Natural killer cell (primary cell): Measurements from ENCODE around the gene AFAP1. TPM values are rescaled to one million over a fixed set of nuclear protein-coding genes. Genes with fewer than 3 reads are reported as not detected.

Source experiments
- ATAC-seq, 3 donors: fragments of 150-1000 bp in 2 of 3; fragments of 200-7000 bp in 1 of 3; cut with Tn5 transposase; 1 replicate in 1 of 3; 2 replicates in 2 of 3; pipeline ENCODE4 v1.10.0; 2021; ENCODE audit warnings: mild to moderate bottlenecking in 2 of 3, moderate library complexity in 2 of 3
- DNase-seq, 2 donors: peaks; one replicate each; pipeline versions ENCODE4 v3.0.0 to v3.0.0-alpha.2; 2013 to 2021; ENCODE audit warnings: mixed read lengths in 1 of 2
- H3K27ac ChIP-seq: one replicate; pipeline ENCODE4 v1.5.1; 2013; ENCODE audit warnings: mild to moderate bottlenecking, low read length
- H3K27me3 ChIP-seq: one replicate; pipeline ENCODE4 v1.6.1; 2013; ENCODE audit warnings: low read length; ENCODE audit not compliant: control insufficient read depth, insufficient read depth
- H3K36me3 ChIP-seq: one replicate; pipeline ENCODE4 v1.6.1; 2013; ENCODE audit warnings: low read length; ENCODE audit not compliant: control insufficient read depth, insufficient read depth
- H3K4me1 ChIP-seq: one replicate; pipeline ENCODE4 v1.6.1; 2013; ENCODE audit warnings: low read length; ENCODE audit not compliant: control insufficient read depth, insufficient read depth
- H3K4me3 ChIP-seq: one replicate; pipeline ENCODE4 v1.5.1; 2013; ENCODE audit warnings: low read length
- H3K9me3 ChIP-seq: one replicate; pipeline ENCODE4 v1.6.1; 2013; ENCODE audit warnings: low read length; ENCODE audit not compliant: control insufficient read depth, insufficient read depth
- H3K27ac Mint-ChIP-seq, 2 donors: one replicate each; pipeline ENCODE4 v1.8.0; 2022; ENCODE audit warnings: mild to moderate bottlenecking in 2 of 2, mixed read lengths in 2 of 2, moderate library complexity in 1 of 2
- H3K27me3 Mint-ChIP-seq, 2 donors: one replicate each; pipeline ENCODE4 v1.8.0; 2022; ENCODE audit warnings: low read depth in 2 of 2, mixed read lengths in 2 of 2
- H3K36me3 Mint-ChIP-seq: one replicate; pipeline ENCODE4 v1.8.0; 2022; ENCODE audit warnings: mixed read lengths
- H3K4me1 Mint-ChIP-seq, 2 donors: one replicate each; pipeline ENCODE4 v1.8.0; 2022; ENCODE audit warnings: mixed read lengths in 2 of 2
- H3K4me3 Mint-ChIP-seq: one replicate; pipeline ENCODE4 v1.8.0; 2022; ENCODE audit warnings: mild to moderate bottlenecking, moderate library complexity, mixed read lengths
- H3K9me3 Mint-ChIP-seq, 2 donors: one replicate each; pipeline ENCODE4 v1.8.0; 2022; ENCODE audit warnings: mixed read lengths in 2 of 2
- CTCF ChIP-seq: fragments of 200-600 bp; IDR thresholded peaks from one replicate; pipeline ENCODE4 v1.8.0; 2022; ENCODE audit warnings: antibody characterized with exemption
- WGBS: methylation state at CpG from one replicate; pipeline ENCODE4 v1.1.7; 2013; ENCODE audit warnings: missing lambda C conversion rate; ENCODE audit not compliant: insufficient coverage; 5-methylcytosine and 5-hydroxymethylcytosine counted together
- intact Hi-C: fragments of 100-400 bp; cut with micrococcal nuclease; formaldehyde crosslinking; loops from one replicate; pipeline ENCODE4 v1.14.2; 2022
- total RNA-seq, 4 donors: library from RNA; stranded (reverse); fragments of 120-200 nt in 1 of 4; gene quantifications; one replicate each; pipeline versions ENCODE4 v1.2.3 to v1.2.4, GENCODE V29; 2013 to 2022

AFAP1 gene
- total RNA-seq, 3 donors from 2014 or later (not counting 1 experiment from before 2014, with no cell fraction given) = 4.9 to 12.5 (median 9.5) TPM

- ATAC-seq (no peak), DNase-seq (no peak)
- intact Hi-C loops = loop anchor here (10.0 kb wide), 1 partner anchor 275 kb away; the partner anchor contains the start of gene PSAPL1
- Mint-ChIP-seq H3K27ac (no peak overlapping the region), H3K27me3 (no peaks in the 10 kb centered on the region), H3K4me3 (no peak overlapping the region), H3K4me1 (peaks cover 0 to 7% of the 10 kb centered on the region in 2 donors), H3K36me3 (no peaks in the 10 kb centered on the region), H3K9me3 (no peaks in the 10 kb centered on the region)
- no peaks in the 10 kb centered on the region for H3K36me3 ChIP-seq
- no peak for TF ChIP-seq CTCF
- H3K27ac ChIP-seq = no peak overlapping the region
- H3K27me3 ChIP-seq = no peaks in the 10 kb centered on the region
- H3K4me1 ChIP-seq = peaks cover 7% of the 10 kb centered on the region
- H3K4me3 ChIP-seq = no peak overlapping the region
- peaks cover 10% of the 10 kb centered on the region for H3K9me3 ChIP-seq
- 91% methylated on average over 11 of the region's 11 CpGs for WGBS
Observed at GRCh38 chr4:7710126-7710525, 229.5 kb downstream of the AFAP1 start.

- H3K27ac Mint-ChIP-seq = no peak overlapping the region
- no peaks in the 10 kb centered on the region for H3K27me3 Mint-ChIP-seq
- no peak overlapping the region for H3K4me3 Mint-ChIP-seq
- H3K4me3 ChIP-seq = no peak overlapping the region
- H3K27me3 ChIP-seq = no peaks in the 10 kb centered on the region
- H3K9me3 Mint-ChIP-seq = no peaks in the 10 kb centered on the region
- H3K27ac ChIP-seq = no peak overlapping the region
- H3K36me3 Mint-ChIP-seq = no peaks in the 10 kb centered on the region
- 92% methylated on average over 6 of the region's 6 CpGs for WGBS
- peaks cover 0 to 7% of the 10 kb centered on the region in 2 donors for H3K4me1 Mint-ChIP-seq
- no peaks in the 10 kb centered on the region for H3K36me3 ChIP-seq
- H3K4me1 ChIP-seq = peaks cover 7% of the 10 kb centered on the region
- intact Hi-C loops = no loop called here
- ATAC-seq = no peak
- TF ChIP-seq CTCF = no peak
- DNase-seq = no peak
- H3K9me3 ChIP-seq = peaks cover 8% of the 10 kb centered on the region
Observed at GRCh38 chr4:7709431-7709830, 230.2 kb downstream of the AFAP1 start.

- Histone ChIP-seq H3K27ac (no peak overlapping the region), H3K27me3 (no peaks in the 10 kb centered on the region), H3K9me3 (peaks cover 3% of the 10 kb centered on the region), H3K36me3 (no peaks in the 10 kb centered on the region), H3K4me3 (no peak overlapping the region), H3K4me1 (peaks cover 7% of the 10 kb centered on the region)
- no peak overlapping the region for H3K27ac Mint-ChIP-seq
- no peaks in the 10 kb centered on the region for H3K36me3 Mint-ChIP-seq
- no peak overlapping the region for H3K4me3 Mint-ChIP-seq
- no peaks in the 10 kb centered on the region for H3K9me3 Mint-ChIP-seq
- intact Hi-C loops = no loop called here
- TF ChIP-seq CTCF = no peak
- H3K4me1 Mint-ChIP-seq = peaks cover 0 to 7% of the 10 kb centered on the region in 2 donors
- DNase-seq (no peak), ATAC-seq (no peak)
- H3K27me3 Mint-ChIP-seq = no peaks in the 10 kb centered on the region
- 38% methylated on average over 15 of the region's 15 CpGs for WGBS
Observed at GRCh38 chr4:7708981-7709380, 230.7 kb downstream of the AFAP1 start.

Other genes starting within 250 kb of the AFAP1 start
- gene ABLIM2, start 219.0 kb upstream of the AFAP1 start, total RNA-seq = 1 to 10 TPM in 2 of 3 donors, under 1 TPM in 1; 0.71 to 2.8 (median 1.3) TPM